Neural cell (in vitro differentiated cells): Measurements from ENCODE around the gene KRTAP10-3. TPM values are rescaled to one million over a fixed set of nuclear protein-coding genes. Genes with fewer than 3 reads are reported as not detected.

Source experiments
- H2AFZ ChIP-seq: fragments of 200-600, 300-800 bp; sonication (generic), shearing (Covaris generic); 2 replicates; pipeline ENCODE4 v1.6.0; 2014; ENCODE audit warnings: low read depth, mild to moderate bottlenecking, antibody characterized with exemption, low read length, moderate library complexity
- H3F3A ChIP-seq: fragments of 200-600 bp; shearing (Covaris generic); 2 replicates; pipeline ENCODE4 v1.6.1; 2016; ENCODE audit warnings: mild to moderate bottlenecking, moderate library complexity, mixed read lengths, antibody characterized with exemption, low read length; ENCODE audit not compliant: insufficient read depth, poor library complexity, severe bottlenecking
- H3K27ac ChIP-seq: fragments of 200-600, 300-800 bp; sonication (generic), shearing (Covaris generic); 2 replicates; pipeline ENCODE4 v1.5.1; 2014; ENCODE audit warnings: mild to moderate bottlenecking, low read length, moderate library complexity
- H3K27me3 ChIP-seq: fragments of 300-800, 200-600 bp; sonication (generic), shearing (Covaris generic); 2 replicates; pipeline ENCODE4 v1.6.0; 2014; ENCODE audit warnings: mild to moderate bottlenecking, low read depth, low read length, moderate library complexity; ENCODE audit not compliant: insufficient read depth
- H3K36me3 ChIP-seq: fragments of 300-800, 200-600 bp; sonication (generic), shearing (Covaris generic); 2 replicates; pipeline ENCODE4 v1.5.1; 2014; ENCODE audit warnings: mild to moderate bottlenecking, antibody characterized with exemption, low read length, moderate library complexity; ENCODE audit not compliant: insufficient read depth
- H3K4me2 ChIP-seq: fragments of 300-800, 200-600 bp; sonication (generic), shearing (Covaris generic); 2 replicates; pipeline ENCODE4 v1.6.0; 2014; ENCODE audit warnings: mild to moderate bottlenecking, low read length
- H3K4me3 ChIP-seq: fragments of 300-800, 200-600 bp; sonication (generic), shearing (Covaris generic); 2 replicates; pipeline ENCODE4 v1.5.1; 2014; ENCODE audit warnings: mild to moderate bottlenecking, low read length, moderate library complexity
- H3K79me2 ChIP-seq: fragments of 200-600 bp; shearing (Covaris generic); replicated peaks from 2 replicates; pipeline ENCODE4 v1.6.0; 2014; ENCODE audit warnings: mild to moderate bottlenecking, low read length, moderate library complexity; ENCODE audit not compliant: insufficient read depth
- H3K9ac ChIP-seq: fragments of 300-800, 200-600 bp; sonication (generic), shearing (Covaris generic); 2 replicates; pipeline ENCODE4 v1.6.1; 2016; ENCODE audit warnings: mild to moderate bottlenecking, low read length, mixed read lengths
- H3K9me2 ChIP-seq: fragments of 200-600 bp; shearing (Covaris generic); 2 replicates; pipeline ENCODE4 v1.6.1; 2016; ENCODE audit warnings: mild to moderate bottlenecking, low read length, mixed read lengths; ENCODE audit not compliant: insufficient read depth
- H3K9me3 ChIP-seq: fragments of 200-600, 300-800 bp; sonication (generic), shearing (Covaris generic); 2 replicates; pipeline ENCODE4 v1.6.1; 2016; ENCODE audit warnings: mild to moderate bottlenecking, mixed run types, low read length, moderate library complexity, mixed read lengths
- H4K20me1 ChIP-seq: fragments of 200-600 bp; shearing (Covaris generic); 2 replicates; pipeline ENCODE4 v1.6.1; 2016; ENCODE audit warnings: mild to moderate bottlenecking, mixed run types; ENCODE audit not compliant: insufficient read depth
- CTCF ChIP-seq: fragments of 450-650 bp; IDR thresholded peaks from 2 replicates; pipeline ENCODE4 v1.5.1; 2014; ENCODE audit warnings: antibody characterized with exemption, mild to moderate bottlenecking, moderate library complexity; ENCODE audit not compliant: poor library complexity, severe bottlenecking
- EP300 ChIP-seq: fragments of 450-650 bp; conservative IDR thresholded peaks from 2 replicates; pipeline ENCODE4 v1.6.1; 2014; ENCODE audit warnings: antibody characterized with exemption, mild to moderate bottlenecking, moderate library complexity; ENCODE audit not compliant: poor library complexity, severe bottlenecking
- EZH2 ChIP-seq: fragments of 200-600, 300-800 bp; shearing (Covaris generic), sonication (generic); IDR thresholded peaks from 2 replicates; pipeline ENCODE4 v1.6.1; 2014; ENCODE audit warnings: antibody characterized with exemption, low read length, borderline replicate concordance, mild to moderate bottlenecking; ENCODE audit not compliant: insufficient read depth, poor library complexity, severe bottlenecking
- MXI1 ChIP-seq: fragments of 450-650 bp; conservative IDR thresholded peaks from 2 replicates; pipeline ENCODE4 v1.6.1; 2014; ENCODE audit warnings: antibody characterized with exemption, mild to moderate bottlenecking; ENCODE audit not compliant: poor library complexity, severe bottlenecking
- POLR2AphosphoS5 ChIP-seq: IDR thresholded peaks from 2 replicates; pipeline ENCODE4 v1.6.1; 2012
- RAD21 ChIP-seq: fragments of 450-650 bp; conservative IDR thresholded peaks from 2 replicates; pipeline ENCODE4 v1.6.1; 2014; ENCODE audit warnings: antibody characterized with exemption, mild to moderate bottlenecking, moderate library complexity
- REST ChIP-seq: IDR thresholded peaks from 2 replicates; pipeline ENCODE4 v1.6.1; 2012; ENCODE audit warnings: borderline replicate concordance
- SMC3 ChIP-seq: fragments of 450-650 bp; conservative IDR thresholded peaks from 2 replicates; pipeline ENCODE4 v1.6.1; 2014; ENCODE audit warnings: antibody characterized with exemption, mild to moderate bottlenecking, moderate library complexity; ENCODE audit not compliant: poor library complexity
- TAF1 ChIP-seq: IDR thresholded peaks from 2 replicates; pipeline ENCODE4 v1.6.1; 2012; ENCODE audit warnings: low read depth
- polyA plus RNA-seq: library from polyadenylated mRNA; depleted of rRNA; stranded (reverse); fragments of >200 nt; gene quantifications from 2 replicates; pipeline ENCODE4 v1.2.3, GENCODE V29; 2014

Gene KRTAP10-3
- polyA plus RNA-seq, 1 donor from 2014 or later, result not detected

GRCh38 chr21:44555200-44555875, 3.3 kb downstream of the KRTAP10-3 start:
- H3K4me2 ChIP-seq, result no peak overlapping the region
- no peaks in the 10 kb centered on the region for H3K36me3 ChIP-seq
- no peaks in the 10 kb centered on the region for H3F3A ChIP-seq
- no peaks in the 10 kb centered on the region for H3K9me2 ChIP-seq
- H3K4me3 ChIP-seq, result no peak overlapping the region
- H3K79me2 ChIP-seq, result no peaks in the 10 kb centered on the region
- H2AFZ ChIP-seq, result no peak overlapping the region
- no peak for TF ChIP-seq EP300
- no peak for TF ChIP-seq CTCF
- no peak for TF ChIP-seq RAD21
- no peak for TF ChIP-seq EZH2
- TF ChIP-seq MXI1, result no peak
- no peak for TF ChIP-seq REST
- TF ChIP-seq TAF1, result no peak
- no peak for TF ChIP-seq POLR2AphosphoS5
- no peak for TF ChIP-seq SMC3
- no peaks in the 10 kb centered on the region for H3K9me3 ChIP-seq
- no peaks in the 10 kb centered on the region for H3K27me3 ChIP-seq
- no peak overlapping the region for H3K27ac ChIP-seq
- H4K20me1 ChIP-seq, result no peaks in the 10 kb centered on the region
- H3K9ac ChIP-seq, result no peak overlapping the region

GRCh38 chr21:44552681-44553080, 5.9 kb downstream of the KRTAP10-3 start:
- Histone ChIP-seq H3K27ac (no peak overlapping the region), H4K20me1 (no peaks in the 10 kb centered on the region), H3K4me2 (no peak overlapping the region), H3K9ac (no peak overlapping the region), H2AFZ (no peak overlapping the region), H3F3A (no peaks in the 10 kb centered on the region), H3K79me2 (no peaks in the 10 kb centered on the region), H3K9me3 (no peaks in the 10 kb centered on the region), H3K36me3 (no peaks in the 10 kb centered on the region), H3K27me3 (no peaks in the 10 kb centered on the region), H3K4me3 (no peak overlapping the region), H3K9me2 (no peaks in the 10 kb centered on the region)
- no peak for TF ChIP-seq EZH2
- no peak for TF ChIP-seq REST
- TF ChIP-seq EP300, result no peak
- TF ChIP-seq POLR2AphosphoS5, result no peak
- no peak for TF ChIP-seq MXI1
- no peak for TF ChIP-seq RAD21
